Body of pancreas (tissue), 4 donors: ENCODE measurements around the gene CXCL5.

Source experiments
- POLR2A ChIP-seq, 3 donors: fragments of 450-650 bp; IDR thresholded peaks; one replicate each; pipeline ENCODE4 v1.6.1; 2016; ENCODE audit warnings: antibody characterized with exemption in 3 of 3, mild to moderate bottlenecking in 2 of 3
- TF ChIP-seq, protein P1 (sequence below), 7 experiments: fragments of 450-650 bp in 4 of 7; fragments of 200-600 bp in 3 of 7; sonication (generic) in 3 of 7; IDR thresholded peaks; one replicate each; pipeline ENCODE4 v1.5.1; 2016 to 2019; ENCODE audit warnings: antibody characterized with exemption in 7 of 7

DNA sequence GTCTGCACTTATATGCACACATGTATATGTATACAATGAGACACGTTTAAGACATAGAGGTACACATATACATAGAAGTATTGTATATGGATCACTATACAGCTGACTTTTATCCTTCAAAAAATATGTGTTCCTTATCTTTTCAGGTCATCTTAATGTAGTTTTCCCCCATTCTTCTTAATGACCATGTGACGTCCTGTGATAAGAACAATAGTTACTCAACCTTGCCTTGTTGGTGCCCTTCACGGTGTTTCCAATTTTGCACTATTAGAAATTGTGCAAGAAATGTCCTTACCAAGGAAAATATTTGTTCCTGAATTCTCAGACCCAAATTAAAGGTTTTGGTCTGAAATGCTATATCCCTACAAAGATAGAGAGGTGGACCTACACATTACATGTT is 9.4 kb downstream of the CXCL5 start:
- TF ChIP-seq, protein P1, sequence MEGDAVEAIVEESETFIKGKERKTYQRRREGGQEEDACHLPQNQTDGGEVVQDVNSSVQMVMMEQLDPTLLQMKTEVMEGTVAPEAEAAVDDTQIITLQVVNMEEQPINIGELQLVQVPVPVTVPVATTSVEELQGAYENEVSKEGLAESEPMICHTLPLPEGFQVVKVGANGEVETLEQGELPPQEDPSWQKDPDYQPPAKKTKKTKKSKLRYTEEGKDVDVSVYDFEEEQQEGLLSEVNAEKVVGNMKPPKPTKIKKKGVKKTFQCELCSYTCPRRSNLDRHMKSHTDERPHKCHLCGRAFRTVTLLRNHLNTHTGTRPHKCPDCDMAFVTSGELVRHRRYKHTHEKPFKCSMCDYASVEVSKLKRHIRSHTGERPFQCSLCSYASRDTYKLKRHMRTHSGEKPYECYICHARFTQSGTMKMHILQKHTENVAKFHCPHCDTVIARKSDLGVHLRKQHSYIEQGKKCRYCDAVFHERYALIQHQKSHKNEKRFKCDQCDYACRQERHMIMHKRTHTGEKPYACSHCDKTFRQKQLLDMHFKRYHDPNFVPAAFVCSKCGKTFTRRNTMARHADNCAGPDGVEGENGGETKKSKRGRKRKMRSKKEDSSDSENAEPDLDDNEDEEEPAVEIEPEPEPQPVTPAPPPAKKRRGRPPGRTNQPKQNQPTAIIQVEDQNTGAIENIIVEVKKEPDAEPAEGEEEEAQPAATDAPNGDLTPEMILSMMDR (IDR thresholded peaks at IDR 0.05) = no peak
- TF ChIP-seq POLR2A (IDR thresholded peaks at IDR 0.05) = no peak
